ENCODE measurements around the gene CHIT1.

The CHIT1 gene

DNA sequence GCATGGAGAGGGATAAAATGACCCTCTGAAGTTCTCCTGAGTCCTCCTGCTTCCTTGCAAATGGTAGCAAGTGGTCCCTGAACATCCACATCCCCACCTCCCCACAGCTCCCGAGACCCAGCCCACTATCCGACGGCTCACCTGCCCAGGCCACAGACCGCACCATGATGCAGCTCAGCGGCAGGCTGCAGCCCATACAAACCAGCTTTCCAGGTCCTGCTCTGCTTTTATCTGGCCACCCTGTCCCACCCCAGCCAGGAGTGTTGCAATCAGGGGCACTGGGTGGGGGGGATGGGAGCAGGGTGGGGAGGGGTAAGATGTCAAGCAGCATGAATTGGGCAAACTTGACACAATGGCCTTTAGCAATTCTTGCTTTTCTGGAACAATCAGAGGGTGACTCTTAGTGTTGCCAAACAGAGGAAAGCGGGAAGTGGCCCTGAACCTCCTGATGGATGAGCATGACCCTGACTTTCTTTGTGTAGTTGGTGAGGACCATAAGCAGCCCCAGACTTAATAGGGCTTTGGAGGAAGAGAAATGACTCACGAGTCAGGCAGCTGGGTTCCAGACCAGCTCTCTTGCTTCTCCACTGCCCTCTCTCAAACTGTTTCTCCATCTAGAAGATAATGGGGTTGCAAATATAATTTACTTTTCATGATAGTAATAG, at the start of gene CHIT1:
Gene CHIT1, minus strand, starts transcription at position 203 of the 665 bp plus-strand sequence. Its CDS starts 37 bp downstream, at position 166.
- no peak for TF ChIP-seq JUND (IDR thresholded peaks at IDR 0.05; ENCODE audit: low read depth)
- in situ Hi-C loops (cut with HindIII; ENCODE audit: low pct_unique_long_range_greater_than_20kb, low sequenced_read_pairs): no loop called here
- no peak for DNase-seq (ENCODE audit: low read depth in 1 of 2, low spot score in 1 of 2)

- in situ Hi-C loops (cut with HindIII; ENCODE audit: low pct_unique_long_range_greater_than_20kb, low sequenced_read_pairs): no loop called here
- TF ChIP-seq JUND (IDR thresholded peaks at IDR 0.05; ENCODE audit: low read depth): no peak
- DNase-seq (ENCODE audit: low read depth in 1 of 2, low spot score in 1 of 2): no peak
These were observed 49.5 kb upstream of the CHIT1 start for GRCh38 chr1:203278885-203279406.

DNA sequence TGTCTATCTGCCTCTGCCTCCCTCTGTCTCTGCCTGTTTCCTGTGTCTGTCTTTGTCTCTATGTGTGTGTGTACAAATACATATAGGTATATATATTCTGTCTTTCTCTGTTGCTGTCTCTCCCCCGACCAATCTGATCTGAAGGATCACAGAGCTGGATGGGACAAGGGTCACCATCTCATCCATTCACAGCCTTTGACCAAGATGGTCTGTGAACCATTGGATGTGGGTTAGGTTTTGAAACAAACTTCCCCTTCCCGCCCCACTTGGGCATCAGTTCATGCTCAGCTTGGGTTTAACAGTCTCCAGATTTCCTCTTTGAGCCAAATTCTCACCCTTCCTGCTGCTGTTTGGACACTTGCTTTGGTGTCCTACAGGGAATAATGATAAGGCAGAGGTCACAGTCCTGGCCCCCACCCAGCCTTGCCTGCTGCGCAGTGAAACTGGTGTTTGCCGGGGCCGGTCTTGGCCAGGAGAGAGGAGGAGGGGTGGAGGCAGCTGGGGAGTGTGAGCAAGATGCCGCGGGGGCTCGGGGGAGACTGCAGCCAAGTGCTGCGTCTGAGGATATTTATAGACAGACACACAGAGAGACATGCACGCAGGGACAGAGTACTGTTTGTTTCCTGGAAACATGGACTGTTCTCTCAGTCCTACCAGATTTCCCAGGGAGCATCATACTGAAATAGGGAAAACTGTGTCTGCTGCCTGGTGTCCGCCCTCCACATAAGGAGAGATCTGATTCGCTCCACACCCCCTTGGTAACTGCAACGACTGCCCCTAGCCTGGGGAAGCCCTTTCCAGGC, 48.8 kb upstream of the CHIT1 start:
- DNase-seq (ENCODE audit: low read depth in 1 of 2, low spot score in 1 of 2): no peak
- TF ChIP-seq JUND (IDR thresholded peaks at IDR 0.05; ENCODE audit: low read depth): no peak
- in situ Hi-C loops (cut with HindIII; ENCODE audit: low pct_unique_long_range_greater_than_20kb, low sequenced_read_pairs): no loop called here

DNA sequence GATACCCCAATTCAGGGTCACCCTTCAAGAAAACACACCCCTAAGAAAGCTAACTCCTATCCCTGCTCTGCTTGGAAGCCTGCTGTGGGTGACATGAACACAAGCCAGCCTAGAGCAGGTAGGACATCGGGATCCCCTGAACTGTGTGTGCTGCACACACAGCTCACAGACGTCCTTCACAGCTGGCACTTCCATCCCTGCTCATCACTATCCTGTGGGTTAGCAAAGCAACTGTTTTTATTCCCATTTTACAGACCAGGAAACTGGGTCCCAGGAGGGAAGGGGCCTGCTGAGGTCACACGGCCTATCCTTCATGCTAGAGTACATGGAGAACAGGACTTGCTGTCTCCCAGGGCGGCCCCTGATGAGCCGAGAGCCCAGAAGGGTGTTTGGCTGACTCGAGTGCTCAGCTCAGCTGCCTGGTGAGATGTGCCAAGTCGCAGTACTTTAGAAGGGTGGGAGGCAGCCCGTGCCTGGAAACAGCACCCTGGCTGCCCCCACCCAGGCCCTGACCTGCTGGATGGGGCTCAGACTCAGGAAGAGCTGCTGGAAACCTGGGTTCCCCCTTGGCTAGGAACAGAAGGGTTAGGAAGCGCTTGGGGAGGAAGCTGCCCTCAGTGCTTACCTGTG, 47.6 kb upstream of the CHIT1 start:
- in situ Hi-C loops (cut with HindIII; ENCODE audit: low pct_unique_long_range_greater_than_20kb, low sequenced_read_pairs): no loop called here
- TF ChIP-seq JUND (IDR thresholded peaks at IDR 0.05; ENCODE audit: low read depth): no peak
- no peak for DNase-seq (ENCODE audit: low read depth in 1 of 2, low spot score in 1 of 2)

DNA sequence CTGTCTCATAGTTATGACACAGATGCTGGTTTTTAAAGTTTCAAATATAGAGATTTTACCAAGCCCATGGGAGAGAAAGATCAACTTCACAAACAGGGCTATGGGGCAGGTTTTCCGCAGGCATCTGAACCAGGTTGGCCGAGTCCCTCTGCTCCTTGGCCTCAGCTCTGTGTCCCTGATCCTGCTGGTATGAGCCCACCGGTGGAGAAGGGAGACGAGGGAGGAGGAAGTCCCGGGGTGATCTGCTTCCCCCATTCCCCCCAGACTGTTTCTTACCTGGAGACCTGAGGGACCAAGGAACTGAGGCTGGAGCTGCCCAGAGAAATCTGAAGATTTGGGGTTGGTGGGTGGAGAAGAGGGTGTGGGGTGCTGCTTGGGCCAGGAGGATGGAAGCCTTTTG, 46.9 kb upstream of the CHIT1 start:
- DNase-seq (ENCODE audit: low read depth in 1 of 2, low spot score in 1 of 2): no peak
- no peak for TF ChIP-seq JUND (IDR thresholded peaks at IDR 0.05; ENCODE audit: low read depth)
- in situ Hi-C loops (cut with HindIII; ENCODE audit: low pct_unique_long_range_greater_than_20kb, low sequenced_read_pairs): no loop called here

GRCh38 chr1:203275656-203276272, 46.3 kb upstream of the CHIT1 start:
- TF ChIP-seq JUND (IDR thresholded peaks at IDR 0.05; ENCODE audit: low read depth): no peak
- in situ Hi-C loops (cut with HindIII; ENCODE audit: low pct_unique_long_range_greater_than_20kb, low sequenced_read_pairs): no loop called here
- no peak for DNase-seq (ENCODE audit: low read depth in 1 of 2, low spot score in 1 of 2)

DNA sequence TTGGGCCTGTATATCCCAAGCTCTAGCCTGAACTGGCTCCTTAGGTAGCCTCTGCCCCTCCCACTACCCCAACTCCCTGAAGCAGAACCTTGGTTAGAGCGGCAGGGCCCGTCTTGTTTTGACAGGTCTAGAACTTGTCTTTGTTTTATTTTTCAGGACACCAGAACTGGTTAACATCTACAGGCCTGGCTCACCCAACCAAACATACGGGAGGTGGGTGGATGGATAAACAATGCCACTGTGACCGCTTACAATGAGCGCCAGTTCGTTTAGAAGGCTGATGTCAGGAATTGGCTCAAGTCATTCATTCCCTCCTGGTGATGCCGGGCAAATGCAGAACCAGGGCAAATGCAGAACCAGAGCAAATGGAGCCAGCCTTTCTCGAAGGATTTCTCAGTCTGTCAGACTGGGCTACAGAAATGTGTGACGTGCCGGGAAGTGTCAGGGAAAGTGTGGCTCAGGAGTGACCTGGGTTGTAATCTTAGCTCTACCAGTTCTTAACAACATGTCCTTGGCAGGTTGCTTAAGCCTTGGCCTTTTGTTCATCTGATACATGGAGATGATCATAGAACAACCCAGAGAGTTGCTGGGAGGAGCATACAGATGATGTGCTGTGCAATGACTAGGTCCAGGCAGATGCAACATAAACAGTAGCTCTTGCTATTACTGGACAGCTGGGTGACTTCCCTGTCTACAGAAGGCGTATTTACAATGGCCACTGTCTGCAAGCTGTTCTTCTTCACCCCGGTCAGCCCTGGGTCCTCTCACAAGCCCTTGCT, 45.3 kb upstream of the CHIT1 start:
- DNase-seq (ENCODE audit: low read depth in 1 of 2, low spot score in 1 of 2): no peak
- in situ Hi-C loops (cut with HindIII; ENCODE audit: low pct_unique_long_range_greater_than_20kb, low sequenced_read_pairs): no loop called here
- TF ChIP-seq JUND (IDR thresholded peaks at IDR 0.05; ENCODE audit: low read depth): no peak

GRCh38 chr1:203273869-203274602, 44.6 kb upstream of the CHIT1 start:
- no peak for TF ChIP-seq JUND (IDR thresholded peaks at IDR 0.05; ENCODE audit: low read depth)
- in situ Hi-C loops (cut with HindIII; ENCODE audit: low pct_unique_long_range_greater_than_20kb, low sequenced_read_pairs): no loop called here
- no peak for DNase-seq (ENCODE audit: low read depth in 1 of 2, low spot score in 1 of 2)

GRCh38 chr1:203273206-203273868, 43.9 kb upstream of the CHIT1 start:
- no peak for TF ChIP-seq JUND (IDR thresholded peaks at IDR 0.05; ENCODE audit: low read depth)
- in situ Hi-C loops (cut with HindIII; ENCODE audit: low pct_unique_long_range_greater_than_20kb, low sequenced_read_pairs): no loop called here
- peak; percentile 55 to 90 for DNase-seq (ENCODE audit: low read depth in 1 of 2, low spot score in 1 of 2)

GRCh38 chr1:203272633-203273205, 43.2 kb upstream of the CHIT1 start:
- in situ Hi-C loops (cut with HindIII; ENCODE audit: low pct_unique_long_range_greater_than_20kb, low sequenced_read_pairs): no loop called here
- no peak for DNase-seq (ENCODE audit: low read depth in 1 of 2, low spot score in 1 of 2)
- no peak for TF ChIP-seq JUND (IDR thresholded peaks at IDR 0.05; ENCODE audit: low read depth)
